ENCODE results near the gene COPA.
A peak's percentile ranks its signal among the peaks of the same experiment; 100 is the strongest.

Gene COPA

DNA sequence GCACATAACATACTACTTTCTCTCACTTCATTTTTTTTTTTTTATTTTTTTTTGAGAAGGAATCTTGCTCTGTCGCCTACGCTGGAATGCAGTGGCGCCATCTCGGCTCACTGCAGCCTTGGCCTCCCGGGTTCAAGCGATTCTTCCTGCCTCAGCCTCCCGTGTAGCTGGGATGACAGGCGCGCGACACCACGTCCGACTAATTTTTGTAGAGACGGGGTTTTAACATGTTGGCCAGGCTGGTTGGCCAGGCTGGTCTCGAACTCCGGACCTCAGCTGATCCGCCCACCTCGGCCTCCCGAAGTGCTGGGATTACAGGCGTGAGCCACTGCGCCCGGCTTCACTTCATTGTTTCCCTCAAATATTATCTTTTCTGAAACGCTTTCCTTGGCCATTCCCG lies 57.5 kb downstream of the COPA start:
- Histone ChIP-seq H3K27me3 (replicated peaks; ENCODE audit: control insufficient read depth, insufficient read depth, low read length) (no peaks in the 10 kb centered on the region), H3K4me1 (ENCODE audit: control insufficient read depth, insufficient read depth, low read length) (peaks cover 49% of the 10 kb centered on the region), H3K9ac (ENCODE audit: low read length) (peak overlapping the region; percentile 99), H3K36me3 (ENCODE audit: control insufficient read depth, insufficient read depth, low read length, severe bottlenecking) (peaks cover 73% of the 10 kb centered on the region), H3K4me3 (ENCODE audit: low read length) (peak overlapping the region; percentile 95), H3K9me3 (ENCODE audit: control insufficient read depth, low read length) (no peaks in the 10 kb centered on the region)
- DNase-seq (ENCODE audit: low read depth) = no peak

DNA sequence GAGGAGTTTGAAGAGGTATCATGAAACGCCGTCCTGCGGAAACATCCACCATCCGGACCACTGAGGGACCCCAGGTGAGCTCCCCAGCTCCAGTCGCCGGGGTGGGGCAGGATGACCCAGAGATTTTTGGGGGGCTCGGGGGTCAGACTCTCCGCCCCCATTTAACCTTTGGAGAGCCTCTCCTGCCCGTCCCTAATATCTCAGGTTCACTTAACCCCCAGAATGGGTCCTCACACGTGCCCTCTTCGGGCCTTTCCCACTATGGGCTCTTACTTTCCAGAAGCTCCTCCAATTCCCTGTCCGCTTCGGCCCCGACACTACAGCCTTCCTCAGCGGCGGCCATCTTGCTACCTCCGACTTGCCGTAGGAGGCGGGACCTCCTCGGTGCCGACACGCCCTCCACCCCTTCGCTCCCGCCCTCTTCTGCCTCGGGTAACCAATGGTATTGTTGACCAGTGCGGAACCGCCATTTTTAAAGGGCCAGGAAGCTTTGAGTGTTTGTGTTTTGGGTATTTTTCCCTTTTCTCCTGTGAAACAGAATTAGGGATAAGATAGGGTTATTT lies 58.2 kb downstream of the COPA start, which contains the start of gene PEX19:
Gene PEX19, minus strand, starts transcription at position 352 of the 563 bp plus-strand sequence. Its CDS starts 9 bp downstream, at position 343.
- H3K9ac ChIP-seq (ENCODE audit: low read length) = peak within 1 kb of the TSS; percentile 99
- H3K9me3 ChIP-seq (ENCODE audit: control insufficient read depth, low read length) = no peaks in the 10 kb centered on the region
- peaks cover 42% of the 10 kb centered on the region for H3K4me1 ChIP-seq (ENCODE audit: control insufficient read depth, insufficient read depth, low read length)
- DNase-seq (ENCODE audit: low read depth) = peak; percentile 97
- no peaks in the 10 kb centered on the region for H3K27me3 ChIP-seq (replicated peaks; ENCODE audit: control insufficient read depth, insufficient read depth, low read length)
- H3K36me3 ChIP-seq (ENCODE audit: control insufficient read depth, insufficient read depth, low read length, severe bottlenecking) = peaks cover 73% of the 10 kb centered on the region
- H3K4me3 ChIP-seq (ENCODE audit: low read length) = peak within 1 kb of the TSS; percentile 95

DNA sequence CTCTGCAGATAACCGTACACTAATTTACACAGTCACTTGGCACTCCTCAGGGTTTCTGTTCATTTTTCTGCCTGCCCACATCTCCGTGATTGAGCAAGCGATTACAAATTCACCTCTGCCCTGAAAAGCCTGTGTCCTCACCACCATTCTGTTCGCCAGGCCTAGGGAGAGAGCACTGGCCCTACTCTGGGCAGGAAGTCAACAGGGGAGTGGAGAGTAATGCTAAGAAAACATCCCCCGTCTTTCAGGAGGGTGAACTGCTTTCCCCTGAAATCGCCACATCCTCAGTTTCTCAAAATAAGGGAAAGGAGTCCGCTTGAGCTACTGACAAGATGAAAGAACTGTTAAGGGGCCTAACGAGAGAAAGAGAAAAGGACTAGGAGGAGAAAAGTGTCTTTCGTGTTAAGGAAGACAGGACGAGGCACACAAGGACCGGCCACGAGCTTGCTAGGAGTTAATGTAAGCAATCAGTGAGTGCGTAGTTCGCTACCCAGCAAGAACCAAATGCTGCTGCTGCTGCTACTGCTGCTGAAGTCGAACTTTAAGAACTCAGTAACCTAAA lies 58.7 kb downstream of the COPA start:
- no peaks in the 10 kb centered on the region for H3K27me3 ChIP-seq (replicated peaks; ENCODE audit: control insufficient read depth, insufficient read depth, low read length)
- H3K9me3 ChIP-seq (ENCODE audit: control insufficient read depth, low read length) = no peaks in the 10 kb centered on the region
- peak overlapping the region; percentile 95 for H3K4me3 ChIP-seq (ENCODE audit: low read length)
- H3K36me3 ChIP-seq (ENCODE audit: control insufficient read depth, insufficient read depth, low read length, severe bottlenecking) = peaks cover 73% of the 10 kb centered on the region
- peak; percentile 83 for DNase-seq (ENCODE audit: low read depth)
- peak overlapping the region; percentile 99 for H3K9ac ChIP-seq (ENCODE audit: low read length)
- peaks cover 40% of the 10 kb centered on the region for H3K4me1 ChIP-seq (ENCODE audit: control insufficient read depth, insufficient read depth, low read length)

DNA sequence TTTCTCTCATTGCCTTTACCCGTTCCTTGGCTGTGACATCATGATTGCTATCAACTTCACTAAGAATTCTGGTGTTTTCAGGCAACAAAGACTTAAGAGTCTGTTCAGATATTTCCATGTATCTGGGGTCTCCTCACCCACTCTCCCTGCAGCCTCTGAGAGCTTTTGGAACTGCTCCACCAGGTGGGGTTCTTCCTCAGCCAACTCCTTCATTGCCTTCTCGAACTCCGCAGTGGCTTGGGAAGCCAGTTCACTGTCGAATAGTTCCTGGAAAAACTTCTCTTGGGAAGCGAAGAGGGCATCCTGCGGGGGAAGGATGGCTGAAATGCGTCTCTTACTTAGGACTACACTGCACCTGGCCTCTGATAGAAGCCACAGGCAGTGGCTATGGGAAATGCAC lies 60.2 kb downstream of the COPA start:
- H3K4me1 ChIP-seq (ENCODE audit: control insufficient read depth, insufficient read depth, low read length) = peaks cover 52% of the 10 kb centered on the region
- H3K9me3 ChIP-seq (ENCODE audit: control insufficient read depth, low read length) = no peaks in the 10 kb centered on the region
- DNase-seq (ENCODE audit: low read depth) = no peak
- H3K27me3 ChIP-seq (replicated peaks; ENCODE audit: control insufficient read depth, insufficient read depth, low read length) = no peaks in the 10 kb centered on the region
- H3K36me3 ChIP-seq (ENCODE audit: control insufficient read depth, insufficient read depth, low read length, severe bottlenecking) = peaks cover 73% of the 10 kb centered on the region
- H3K9ac ChIP-seq (ENCODE audit: low read length) = peak overlapping the region; percentile 99
- peak overlapping the region; percentile 95 for H3K4me3 ChIP-seq (ENCODE audit: low read length)

DNA sequence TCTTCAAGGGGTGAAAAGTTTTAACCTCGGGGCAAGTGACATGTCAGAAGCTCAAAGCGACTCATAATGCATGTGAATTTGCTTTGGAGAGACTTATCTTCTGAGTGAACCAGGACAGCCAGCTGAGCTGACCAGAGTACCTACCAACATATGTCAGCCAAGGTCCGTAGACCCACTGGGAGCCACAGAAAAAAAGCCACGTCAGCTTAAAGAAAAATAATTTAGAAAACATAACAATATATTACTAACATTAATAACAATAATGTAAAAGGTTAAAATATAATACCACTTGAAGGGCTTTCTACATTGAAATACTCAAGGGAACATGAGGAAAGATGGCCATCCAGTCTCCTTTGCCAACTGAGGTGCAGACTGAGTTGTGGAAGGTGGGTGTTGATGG lies 65.1 kb downstream of the COPA start:
- Histone ChIP-seq H3K27me3 (replicated peaks; ENCODE audit: control insufficient read depth, insufficient read depth, low read length) (no peaks in the 10 kb centered on the region), H3K9ac (ENCODE audit: low read length) (no peak overlapping the region), H3K9me3 (ENCODE audit: control insufficient read depth, low read length) (no peaks in the 10 kb centered on the region), H3K36me3 (ENCODE audit: control insufficient read depth, insufficient read depth, low read length, severe bottlenecking) (peaks cover 68% of the 10 kb centered on the region), H3K4me3 (ENCODE audit: low read length) (no peak overlapping the region), H3K4me1 (ENCODE audit: control insufficient read depth, insufficient read depth, low read length) (peaks cover 38% of the 10 kb centered on the region)
- DNase-seq (ENCODE audit: low read depth) = no peak

DNA sequence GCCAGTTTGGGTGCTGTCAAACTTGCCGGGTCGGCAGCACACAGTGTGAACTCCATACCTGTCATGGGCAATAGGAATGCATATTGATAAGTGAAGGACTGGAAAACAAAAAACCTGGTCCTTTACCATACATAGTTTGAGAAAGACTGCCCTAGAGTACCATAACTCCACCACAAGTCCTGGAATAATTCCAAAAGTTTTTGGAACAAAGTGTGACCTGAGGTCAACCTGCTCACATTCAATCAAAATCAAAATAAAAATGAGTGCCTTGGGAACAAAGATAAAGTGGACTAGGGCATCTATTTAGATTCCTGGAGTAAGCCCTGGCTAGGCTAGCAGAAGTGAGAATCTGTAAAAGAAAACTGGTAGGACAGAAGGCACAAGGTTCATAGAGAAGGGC lies 65.7 kb downstream of the COPA start:
- Histone ChIP-seq H3K36me3 (ENCODE audit: control insufficient read depth, insufficient read depth, low read length, severe bottlenecking) (peaks cover 61% of the 10 kb centered on the region), H3K9ac (ENCODE audit: low read length) (no peak overlapping the region), H3K9me3 (ENCODE audit: control insufficient read depth, low read length) (no peaks in the 10 kb centered on the region), H3K4me1 (ENCODE audit: control insufficient read depth, insufficient read depth, low read length) (peaks cover 31% of the 10 kb centered on the region), H3K4me3 (ENCODE audit: low read length) (no peak overlapping the region), H3K27me3 (replicated peaks; ENCODE audit: control insufficient read depth, insufficient read depth, low read length) (no peaks in the 10 kb centered on the region)
- no peak for DNase-seq (ENCODE audit: low read depth)

DNA sequence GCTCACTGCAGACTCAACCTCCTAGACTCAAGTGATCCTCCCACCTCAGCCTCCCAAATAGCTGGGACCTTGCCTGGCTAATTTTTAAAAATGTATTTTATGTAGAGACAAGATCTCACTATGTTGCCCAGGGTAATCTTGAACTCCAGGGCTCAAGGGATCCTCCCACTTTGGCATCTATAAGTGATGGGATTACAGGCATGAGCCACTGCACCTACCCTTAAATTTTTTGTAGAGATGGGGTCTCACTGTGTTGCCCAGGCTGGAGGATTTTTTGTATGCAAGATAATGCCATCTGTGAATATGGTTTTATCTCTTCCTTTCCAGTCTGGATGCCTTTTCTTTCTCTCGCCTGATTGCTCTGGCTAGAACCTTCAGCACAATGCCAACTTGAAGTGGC lies 72.0 kb downstream of the COPA start:
- H3K4me3 ChIP-seq (ENCODE audit: low read length) = no peak overlapping the region
- H3K4me1 ChIP-seq (ENCODE audit: control insufficient read depth, insufficient read depth, low read length) = no peaks in the 10 kb centered on the region
- H3K9me3 ChIP-seq (ENCODE audit: control insufficient read depth, low read length) = no peaks in the 10 kb centered on the region
- H3K9ac ChIP-seq (ENCODE audit: low read length) = no peak overlapping the region
- no peak for DNase-seq (ENCODE audit: low read depth)
- no peaks in the 10 kb centered on the region for H3K36me3 ChIP-seq (ENCODE audit: control insufficient read depth, insufficient read depth, low read length, severe bottlenecking)
- H3K27me3 ChIP-seq (replicated peaks; ENCODE audit: control insufficient read depth, insufficient read depth, low read length) = no peaks in the 10 kb centered on the region

DNA sequence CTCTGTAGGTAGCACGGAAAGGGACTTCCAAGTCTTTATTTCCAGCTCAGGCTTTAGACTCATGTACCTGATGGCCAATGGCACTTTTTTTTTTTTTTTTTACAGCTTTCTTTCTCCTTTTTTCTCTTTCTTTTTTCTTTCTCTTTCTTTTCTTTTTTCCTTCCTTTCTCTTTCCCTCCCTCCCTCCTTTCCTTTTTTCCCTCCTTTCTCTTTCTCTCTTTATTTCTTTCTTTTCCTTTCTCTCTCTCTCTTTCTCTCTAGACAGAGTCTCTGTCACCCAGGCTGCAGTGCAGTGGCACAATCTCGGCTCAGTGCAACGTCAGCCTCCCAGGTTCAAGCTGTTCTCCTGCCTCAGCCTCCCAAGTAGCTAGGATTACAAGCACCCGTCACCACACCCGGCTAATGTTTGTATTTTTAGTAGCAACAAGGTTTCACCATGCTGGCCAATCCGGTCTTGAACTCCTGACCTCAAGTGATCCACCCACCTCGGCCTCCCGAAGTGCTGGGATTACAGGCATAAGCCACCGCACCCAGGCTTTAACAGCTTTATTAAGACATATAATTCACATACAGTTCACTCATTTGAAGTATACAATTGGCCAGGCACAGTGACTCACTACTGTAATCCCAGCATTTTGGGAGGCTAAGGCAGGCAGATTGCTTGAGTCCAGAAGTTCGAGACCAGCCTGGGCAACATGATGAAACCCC lies 75.6 kb downstream of the COPA start:
- Histone ChIP-seq H3K9ac (ENCODE audit: low read length) (no peak overlapping the region), H3K9me3 (ENCODE audit: control insufficient read depth, low read length) (no peaks in the 10 kb centered on the region), H3K4me3 (ENCODE audit: low read length) (no peak overlapping the region)

DNA sequence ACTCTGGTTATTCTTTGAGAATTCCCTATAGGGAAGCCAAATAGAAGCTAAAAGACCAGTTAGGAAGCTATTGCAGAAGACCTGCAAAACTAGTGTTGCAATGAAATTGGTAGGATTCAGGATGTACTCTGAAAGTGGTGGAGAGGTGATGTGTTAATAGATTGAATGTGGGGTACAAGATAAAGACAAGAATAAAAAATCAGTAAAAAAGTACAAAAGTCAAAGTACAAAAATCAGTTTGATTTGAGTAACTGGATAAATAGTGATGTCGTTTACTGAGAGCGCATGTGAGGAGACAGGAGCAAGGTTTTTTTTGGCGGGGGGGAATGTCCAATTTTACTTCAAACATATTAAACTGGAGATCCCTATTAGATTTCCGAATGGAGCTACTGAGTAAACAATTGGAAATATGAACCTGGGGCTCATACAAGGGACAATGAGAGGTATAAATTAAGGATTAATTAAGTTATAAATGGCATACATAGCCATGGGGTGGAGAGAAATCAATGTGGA lies 78.2 kb downstream of the COPA start:
- Histone ChIP-seq H3K4me1 (ENCODE audit: control insufficient read depth, insufficient read depth, low read length) (peaks cover 27% of the 10 kb centered on the region), H3K4me3 (ENCODE audit: low read length) (no peak overlapping the region), H3K27me3 (replicated peaks; ENCODE audit: control insufficient read depth, insufficient read depth, low read length) (no peaks in the 10 kb centered on the region), H3K9me3 (ENCODE audit: control insufficient read depth, low read length) (no peaks in the 10 kb centered on the region), H3K36me3 (ENCODE audit: control insufficient read depth, insufficient read depth, low read length, severe bottlenecking) (no peaks in the 10 kb centered on the region), H3K9ac (ENCODE audit: low read length) (no peak overlapping the region)
- DNase-seq (ENCODE audit: low read depth) = no peak

More for the DNA sequence above, 75.6 kb downstream of the COPA start:
- Histone ChIP-seq H3K27me3 (replicated peaks; ENCODE audit: control insufficient read depth, insufficient read depth, low read length) (no peaks in the 10 kb centered on the region), H3K4me1 (ENCODE audit: control insufficient read depth, insufficient read depth, low read length) (peaks cover 12% of the 10 kb centered on the region), H3K36me3 (ENCODE audit: control insufficient read depth, insufficient read depth, low read length, severe bottlenecking) (no peaks in the 10 kb centered on the region)
- no peak for DNase-seq (ENCODE audit: low read depth)

DNA sequence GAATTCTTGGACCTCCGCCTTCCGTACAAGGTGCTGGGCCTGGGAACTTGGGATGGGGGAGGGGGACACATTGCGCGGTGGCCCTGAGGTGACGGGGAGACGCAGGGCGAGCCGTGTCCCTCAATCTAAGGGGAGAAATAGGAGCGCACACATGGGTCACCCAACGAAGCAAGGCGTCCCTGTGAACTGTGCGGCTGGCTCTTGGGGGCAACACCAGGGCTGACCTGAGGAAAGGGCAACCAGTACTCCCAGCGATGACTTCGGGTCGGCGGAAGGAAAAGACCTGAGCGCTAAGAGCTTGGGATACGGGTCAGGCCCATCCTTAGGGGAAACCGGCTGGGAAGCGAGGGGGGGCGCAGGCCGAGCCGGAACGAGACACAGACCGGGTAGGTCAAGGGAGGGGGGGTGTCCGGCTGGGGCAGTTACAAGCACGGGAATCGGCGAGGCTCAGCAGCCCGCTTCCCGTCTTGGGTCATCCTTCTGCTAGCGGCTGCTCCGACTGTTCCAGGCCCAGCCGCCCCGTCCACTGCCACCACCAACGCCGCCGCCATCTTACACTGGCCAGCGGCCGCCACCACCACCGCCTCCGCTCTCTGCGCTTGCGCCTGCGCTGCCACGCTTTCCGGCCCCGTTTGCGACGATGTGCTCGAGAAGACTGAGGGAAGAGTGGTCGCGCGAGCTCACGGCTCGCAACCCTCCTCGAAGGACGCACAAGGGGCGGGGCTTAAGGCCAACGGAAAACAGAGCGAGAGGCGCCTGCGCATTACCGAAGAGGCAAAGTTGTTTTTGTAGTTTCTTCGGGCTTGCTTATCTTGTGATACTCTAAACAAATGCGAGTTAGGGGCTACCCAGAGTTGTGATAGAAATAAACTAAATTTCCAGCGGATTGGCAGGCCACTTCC lies 80.9 kb downstream of the COPA start, which contains the start of gene DCAF8:
Gene DCAF8, minus strand, starts transcription at position 657 of the 902 bp plus-strand sequence. CDS start 18,541 bp downstream, outside the sequence.
- Histone ChIP-seq H3K9ac (ENCODE audit: low read length) (peak within 1 kb of the TSS; percentile 95), H3K27me3 (replicated peaks; ENCODE audit: control insufficient read depth, insufficient read depth, low read length) (no peaks in the 10 kb centered on the region), H3K9me3 (ENCODE audit: control insufficient read depth, low read length) (no peaks in the 10 kb centered on the region), H3K4me1 (ENCODE audit: control insufficient read depth, insufficient read depth, low read length) (peaks cover 46% of the 10 kb centered on the region), H3K36me3 (ENCODE audit: control insufficient read depth, insufficient read depth, low read length, severe bottlenecking) (peaks cover 8% of the 10 kb centered on the region), H3K4me3 (ENCODE audit: low read length) (peak within 1 kb of the TSS; percentile 97)
- DNase-seq (ENCODE audit: low read depth) = peak; percentile 100

DNA sequence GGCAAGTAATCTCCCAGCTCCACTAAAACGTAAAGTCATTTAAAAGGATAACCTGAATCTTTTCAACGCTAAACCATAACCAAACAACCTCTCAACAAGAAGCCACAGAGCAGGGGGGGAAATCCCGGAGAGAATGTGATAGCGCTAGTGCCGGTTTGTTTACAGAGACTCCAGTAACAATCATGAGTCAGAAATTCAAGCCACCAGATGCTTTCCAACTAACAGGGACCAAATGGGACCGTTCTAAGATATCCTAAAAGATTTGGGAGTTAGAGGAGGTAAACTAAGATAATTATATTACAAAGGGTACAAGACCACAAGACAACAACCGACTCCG lies 81.5 kb downstream of the COPA start:
- Histone ChIP-seq H3K9ac (ENCODE audit: low read length) (peak overlapping the region; percentile 95), H3K36me3 (ENCODE audit: control insufficient read depth, insufficient read depth, low read length, severe bottlenecking) (peaks cover 8% of the 10 kb centered on the region), H3K4me1 (ENCODE audit: control insufficient read depth, insufficient read depth, low read length) (peaks cover 52% of the 10 kb centered on the region), H3K27me3 (replicated peaks; ENCODE audit: control insufficient read depth, insufficient read depth, low read length) (no peaks in the 10 kb centered on the region), H3K4me3 (ENCODE audit: low read length) (peak overlapping the region; percentile 97), H3K9me3 (ENCODE audit: control insufficient read depth, low read length) (no peaks in the 10 kb centered on the region)
- DNase-seq (ENCODE audit: low read depth) = peak; percentile 90

Data from adipocyte (in vitro differentiated cells).